ENCODE measurements around the gene C5AR1. TPM values are rescaled to one million over a fixed set of nuclear protein-coding genes. Genes with fewer than 3 reads are reported as not detected.

The C5AR1 gene
- total RNA-seq, 4 donors from 2014 or later: 0.70 to 5.0 (median 2.2) TPM; not detected in 1

DNA sequence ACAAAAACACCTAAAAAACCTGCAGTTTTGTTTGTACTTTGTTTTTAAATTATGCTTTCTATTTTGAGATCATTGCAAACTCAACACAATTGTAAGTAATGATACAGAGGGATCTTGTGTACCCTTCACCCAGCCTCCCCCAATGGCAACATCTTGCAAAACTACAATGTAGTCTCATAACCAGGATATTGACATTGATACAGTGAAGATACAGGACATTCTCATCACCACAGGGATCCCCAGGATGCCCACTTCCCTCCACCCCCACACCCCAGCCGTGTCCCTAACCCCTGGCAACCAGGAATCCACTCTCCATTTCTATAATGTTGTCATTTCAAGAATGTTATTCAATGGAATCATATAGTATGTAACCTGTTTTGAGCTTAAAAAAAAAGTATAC lies 12.0 kb downstream of the C5AR1 start:
- no peaks in the 10 kb centered on the region for H3K36me3 ChIP-seq
- no peaks in the 10 kb centered on the region for H3K4me1 ChIP-seq
- H3K27me3 ChIP-seq: no peaks in the 10 kb centered on the region
- H3K27ac ChIP-seq: no peak overlapping the region
- TF ChIP-seq POLR2A (IDR thresholded peaks at IDR 0.05): no peak
- TF ChIP-seq, protein P1, sequence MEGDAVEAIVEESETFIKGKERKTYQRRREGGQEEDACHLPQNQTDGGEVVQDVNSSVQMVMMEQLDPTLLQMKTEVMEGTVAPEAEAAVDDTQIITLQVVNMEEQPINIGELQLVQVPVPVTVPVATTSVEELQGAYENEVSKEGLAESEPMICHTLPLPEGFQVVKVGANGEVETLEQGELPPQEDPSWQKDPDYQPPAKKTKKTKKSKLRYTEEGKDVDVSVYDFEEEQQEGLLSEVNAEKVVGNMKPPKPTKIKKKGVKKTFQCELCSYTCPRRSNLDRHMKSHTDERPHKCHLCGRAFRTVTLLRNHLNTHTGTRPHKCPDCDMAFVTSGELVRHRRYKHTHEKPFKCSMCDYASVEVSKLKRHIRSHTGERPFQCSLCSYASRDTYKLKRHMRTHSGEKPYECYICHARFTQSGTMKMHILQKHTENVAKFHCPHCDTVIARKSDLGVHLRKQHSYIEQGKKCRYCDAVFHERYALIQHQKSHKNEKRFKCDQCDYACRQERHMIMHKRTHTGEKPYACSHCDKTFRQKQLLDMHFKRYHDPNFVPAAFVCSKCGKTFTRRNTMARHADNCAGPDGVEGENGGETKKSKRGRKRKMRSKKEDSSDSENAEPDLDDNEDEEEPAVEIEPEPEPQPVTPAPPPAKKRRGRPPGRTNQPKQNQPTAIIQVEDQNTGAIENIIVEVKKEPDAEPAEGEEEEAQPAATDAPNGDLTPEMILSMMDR (IDR thresholded peaks at IDR 0.05): no peak
- no peak overlapping the region for H3K4me3 ChIP-seq
- no peaks in the 10 kb centered on the region for H3K9me3 ChIP-seq
- no peak for DNase-seq

DNA sequence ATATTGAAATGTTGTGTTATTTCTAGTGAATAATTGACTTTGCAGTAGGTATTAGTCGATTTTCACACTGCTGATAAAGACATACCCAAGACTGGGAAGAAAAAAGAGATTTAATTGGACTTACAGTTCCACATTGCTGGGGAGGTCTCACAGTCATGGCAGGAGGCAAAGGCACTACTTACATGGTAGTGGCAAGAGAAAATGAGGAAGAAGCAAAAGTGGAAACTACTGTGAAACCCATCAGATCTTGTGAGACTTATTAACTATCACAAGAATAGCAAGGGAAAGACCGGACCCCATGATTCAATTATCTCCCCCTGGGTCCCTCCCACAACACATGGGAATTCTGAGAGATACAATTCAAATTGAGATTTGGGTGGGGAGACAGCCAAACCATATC lies 12.4 kb downstream of the C5AR1 start:
- Histone ChIP-seq H3K4me3 (no peak overlapping the region), H3K27ac (no peak overlapping the region), H3K4me1 (no peaks in the 10 kb centered on the region), H3K9me3 (no peaks in the 10 kb centered on the region), H3K36me3 (no peaks in the 10 kb centered on the region), H3K27me3 (no peaks in the 10 kb centered on the region)
- TF ChIP-seq POLR2A (IDR thresholded peaks at IDR 0.05): no peak
- TF ChIP-seq, protein P1 (IDR thresholded peaks at IDR 0.05): no peak
- DNase-seq: no peak

DNA sequence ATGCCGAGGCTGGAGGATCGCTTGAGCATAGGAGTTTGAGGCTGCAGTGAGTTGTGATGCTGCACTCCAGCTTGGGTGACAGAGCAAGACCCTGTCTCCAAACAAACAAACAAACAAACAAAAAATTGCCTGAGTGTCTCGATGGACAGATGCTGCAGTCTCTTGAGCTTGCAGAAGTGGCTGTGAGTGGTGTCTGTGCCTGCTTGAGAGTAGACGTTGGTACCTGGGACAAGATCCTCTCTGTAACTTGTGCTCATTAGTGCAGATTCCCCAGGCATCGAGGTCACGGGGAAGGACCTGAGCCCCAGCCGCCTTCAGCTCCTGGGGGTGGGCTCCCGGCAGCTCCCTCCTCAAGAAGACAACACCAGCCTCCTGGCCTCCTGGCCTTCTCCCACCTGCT lies 13.7 kb downstream of the C5AR1 start:
- peak overlapping the region in 2 of 4 donors; percentile 56 to 62 for H3K27ac ChIP-seq
- H3K36me3 ChIP-seq: no peaks in the 10 kb centered on the region

DNA sequence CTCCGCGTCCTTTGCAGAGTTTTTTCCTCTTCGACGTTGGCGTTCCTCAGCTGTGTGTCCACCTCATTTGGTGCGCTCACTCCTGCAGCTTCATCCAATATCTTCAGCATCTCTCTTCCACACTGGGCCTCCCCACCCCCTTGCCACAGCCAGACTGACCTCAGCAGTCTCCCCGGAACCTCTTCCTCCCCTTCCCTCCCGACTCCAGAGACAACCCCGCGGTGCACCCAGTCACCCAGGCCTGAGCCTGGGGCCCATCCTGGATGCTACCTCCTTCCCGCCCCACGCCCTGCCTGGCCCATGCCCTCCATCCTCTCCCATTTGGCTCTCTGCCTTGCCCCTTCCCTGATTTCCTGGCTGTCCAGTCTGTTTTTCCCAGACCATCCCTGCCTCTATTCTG lies 14.2 kb downstream of the C5AR1 start:
- TF ChIP-seq, protein P1 (IDR thresholded peaks at IDR 0.05): no peak
- no peak for TF ChIP-seq POLR2A (IDR thresholded peaks at IDR 0.05)
- DNase-seq: no peak
- peak overlapping the region in 2 of 4 donors; percentile 4 to 26 for H3K4me3 ChIP-seq

More for the DNA sequence above, 13.7 kb downstream of the C5AR1 start:
- TF ChIP-seq, protein P1 (IDR thresholded peaks at IDR 0.05): no peak
- no peak for TF ChIP-seq POLR2A (IDR thresholded peaks at IDR 0.05)
- Histone ChIP-seq H3K4me3 (peak overlapping the region in 1 of 4 donors; percentile 26), H3K27me3 (no peaks in the 10 kb centered on the region), H3K4me1 (no peaks in the 10 kb centered on the region), H3K9me3 (no peaks in the 10 kb centered on the region)
- no peak for DNase-seq

DNA sequence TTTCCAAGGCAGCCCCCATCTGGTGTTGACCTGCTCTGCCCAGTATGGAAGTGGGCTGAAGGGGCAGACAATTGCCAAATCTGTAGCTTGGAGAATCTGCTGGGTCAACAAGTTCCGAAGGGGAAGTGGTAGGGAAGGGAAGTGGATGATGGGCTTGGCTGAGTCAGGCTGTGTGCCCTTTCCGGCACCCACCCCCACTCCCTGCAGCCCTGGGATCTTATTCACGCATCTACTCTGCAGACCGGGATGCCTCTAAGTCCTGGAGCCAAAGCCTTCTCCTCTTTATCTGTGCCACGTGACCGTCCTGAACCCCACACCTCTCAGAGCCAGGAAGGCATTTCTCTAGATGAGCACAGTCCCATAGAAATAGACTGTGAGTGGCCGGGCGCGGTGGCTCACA lies 14.8 kb downstream of the C5AR1 start:
- TF ChIP-seq POLR2A (IDR thresholded peaks at IDR 0.05): no peak
- TF ChIP-seq, protein P1 (IDR thresholded peaks at IDR 0.05): no peak
- Histone ChIP-seq H3K27ac (peak overlapping the region in 2 of 4 donors; percentile 56 to 62), H3K4me3 (no peak overlapping the region), H3K4me1 (no peaks in the 10 kb centered on the region), H3K27me3 (no peaks in the 10 kb centered on the region), H3K9me3 (no peaks in the 10 kb centered on the region), H3K36me3 (no peaks in the 10 kb centered on the region)
- peak in 1 of 3 donors; percentile 48 for DNase-seq

More for the DNA sequence above, 14.2 kb downstream of the C5AR1 start:
- H3K9me3 ChIP-seq: no peaks in the 10 kb centered on the region
- H3K27ac ChIP-seq: peak overlapping the region in 2 of 4 donors; percentile 56 to 62
- no peaks in the 10 kb centered on the region for H3K4me1 ChIP-seq
- no peaks in the 10 kb centered on the region for H3K36me3 ChIP-seq
- no peaks in the 10 kb centered on the region for H3K27me3 ChIP-seq

DNA sequence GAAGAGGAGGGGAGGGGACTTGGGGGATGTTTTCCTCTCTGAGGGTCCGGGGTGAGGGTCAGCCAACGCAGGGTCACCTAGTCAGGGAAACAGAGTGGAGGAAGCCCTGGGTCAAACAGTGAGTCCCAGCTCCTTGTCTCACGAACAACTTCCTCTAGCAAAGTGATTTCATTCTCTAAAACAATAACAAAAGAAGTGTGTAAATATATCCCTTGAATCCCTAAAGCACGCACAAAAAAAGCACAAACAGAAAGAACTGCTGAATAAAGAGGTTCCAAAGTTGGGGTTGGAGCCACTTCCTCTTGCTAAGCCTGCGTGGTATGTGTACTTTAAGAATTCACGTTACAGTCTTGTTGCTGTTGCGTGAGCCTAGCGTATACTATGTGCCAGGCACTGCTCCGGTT lies 20.8 kb downstream of the C5AR1 start:
- H3K27me3 ChIP-seq: no peaks in the 10 kb centered on the region
- H3K9me3 ChIP-seq: no peaks in the 10 kb centered on the region
- H3K4me3 ChIP-seq: no peak overlapping the region
- peak overlapping the region in 2 of 4 donors; percentile 60 to 68 for H3K27ac ChIP-seq
- DNase-seq: no peak
- TF ChIP-seq, protein P1 (IDR thresholded peaks at IDR 0.05): no peak
- TF ChIP-seq POLR2A (IDR thresholded peaks at IDR 0.05): peak in 1 of 2 donors; percentile 11
- no peaks in the 10 kb centered on the region for H3K36me3 ChIP-seq
- no peaks in the 10 kb centered on the region for H3K4me1 ChIP-seq

Measured in Peyer's patch (tissue), 4 donors.